GM06990 (cell line): ENCODE results near the gene EEF1A1.
"Not testable (repeated sequence)": the region's sequence is repeated elsewhere in the genome, so short reads cannot be mapped to it uniquely, and the experiment has no call there.

Source experiments
- DNase-seq: peaks from one replicate; pipeline ENCODE4 v3.0.0-alpha.2; 2011; ENCODE audit not compliant: insufficient read length; ENCODE audit errors: extremely low read depth
- H3K27me3 ChIP-seq: replicated peaks from 2 replicates; pipeline ENCODE4 v1.6.0; 2011; ENCODE audit warnings: low read length; ENCODE audit not compliant: control insufficient read depth, insufficient read depth
- H3K36me3 ChIP-seq: 2 replicates; pipeline ENCODE4 v1.5.1; 2011; ENCODE audit warnings: low read length; ENCODE audit not compliant: control insufficient read depth, insufficient read depth
- H3K4me3 ChIP-seq: replicated peaks from 2 replicates; pipeline ENCODE4 v1.5.1; 2011; ENCODE audit warnings: low read depth, mild to moderate bottlenecking, control low read depth, low read length
- TF ChIP-seq, protein P1 (sequence below): IDR thresholded peaks from 2 replicates; pipeline ENCODE4 v1.5.1; 2011; ENCODE audit warnings: low read length, control low read depth, mild to moderate bottlenecking, inconsistent platforms; ENCODE audit not compliant: insufficient read depth, poor library complexity, severe bottlenecking

The EEF1A1 gene

DNA sequence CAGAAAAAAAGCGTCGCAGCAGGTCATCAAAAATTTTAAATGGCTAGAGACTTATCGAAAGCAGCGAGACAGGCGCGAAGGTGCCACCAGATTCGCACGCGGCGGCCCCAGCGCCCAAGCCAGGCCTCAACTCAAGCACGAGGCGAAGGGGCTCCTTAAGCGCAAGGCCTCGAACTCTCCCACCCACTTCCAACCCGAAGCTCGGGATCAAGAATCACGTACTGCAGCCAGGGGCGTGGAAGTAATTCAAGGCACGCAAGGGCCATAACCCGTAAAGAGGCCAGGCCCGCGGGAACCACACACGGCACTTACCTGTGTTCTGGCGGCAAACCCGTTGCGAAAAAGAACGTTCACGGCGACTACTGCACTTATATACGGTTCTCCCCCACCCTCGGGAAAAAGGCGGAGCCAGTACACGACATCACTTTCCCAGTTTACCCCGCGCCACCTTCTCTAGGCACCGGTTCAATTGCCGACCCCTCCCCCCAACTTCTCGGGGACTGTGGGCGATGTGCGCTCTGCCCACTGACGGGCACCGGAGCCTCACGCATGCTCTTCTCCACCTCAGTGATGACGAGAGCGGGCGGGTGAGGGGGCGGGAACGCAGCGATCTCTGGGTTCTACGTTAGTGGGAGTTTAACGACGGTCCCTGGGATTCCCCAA is at the start of gene EEF1A1:
EEF1A1 (minus strand) TSS at position 345 of the 663 bp plus-strand sequence. CDS start 1,006 bp downstream, outside the sequence.
- DNase-seq = peak; percentile 98
- Histone ChIP-seq H3K4me3 (peak within 1 kb of the TSS; percentile 96), H3K36me3 (peaks cover 16% of the 10 kb centered on the region), H3K27me3 (no peaks in the 10 kb centered on the region)
- TF ChIP-seq, protein P1, sequence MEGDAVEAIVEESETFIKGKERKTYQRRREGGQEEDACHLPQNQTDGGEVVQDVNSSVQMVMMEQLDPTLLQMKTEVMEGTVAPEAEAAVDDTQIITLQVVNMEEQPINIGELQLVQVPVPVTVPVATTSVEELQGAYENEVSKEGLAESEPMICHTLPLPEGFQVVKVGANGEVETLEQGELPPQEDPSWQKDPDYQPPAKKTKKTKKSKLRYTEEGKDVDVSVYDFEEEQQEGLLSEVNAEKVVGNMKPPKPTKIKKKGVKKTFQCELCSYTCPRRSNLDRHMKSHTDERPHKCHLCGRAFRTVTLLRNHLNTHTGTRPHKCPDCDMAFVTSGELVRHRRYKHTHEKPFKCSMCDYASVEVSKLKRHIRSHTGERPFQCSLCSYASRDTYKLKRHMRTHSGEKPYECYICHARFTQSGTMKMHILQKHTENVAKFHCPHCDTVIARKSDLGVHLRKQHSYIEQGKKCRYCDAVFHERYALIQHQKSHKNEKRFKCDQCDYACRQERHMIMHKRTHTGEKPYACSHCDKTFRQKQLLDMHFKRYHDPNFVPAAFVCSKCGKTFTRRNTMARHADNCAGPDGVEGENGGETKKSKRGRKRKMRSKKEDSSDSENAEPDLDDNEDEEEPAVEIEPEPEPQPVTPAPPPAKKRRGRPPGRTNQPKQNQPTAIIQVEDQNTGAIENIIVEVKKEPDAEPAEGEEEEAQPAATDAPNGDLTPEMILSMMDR = no peak

DNA sequence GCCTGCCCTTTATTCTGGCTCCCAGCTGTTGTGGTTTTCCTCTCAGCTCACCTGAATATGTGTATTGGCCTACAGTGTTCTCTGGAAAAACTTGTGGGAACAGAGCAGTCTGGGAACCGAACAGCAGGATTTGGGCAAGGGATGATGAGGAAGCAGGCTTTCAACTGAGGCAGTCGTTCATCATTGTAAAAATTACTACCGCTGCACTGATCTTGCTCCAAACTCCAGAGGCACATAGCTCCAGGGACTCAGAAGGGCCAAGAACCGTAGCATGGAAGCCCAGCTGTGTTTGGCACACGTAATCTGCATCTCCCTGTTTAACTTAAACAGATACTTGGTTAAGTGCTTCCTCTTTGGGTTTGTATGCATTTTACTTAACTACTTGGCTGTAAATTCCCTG is 48.3 kb upstream of the EEF1A1 start:
- TF ChIP-seq, protein P1 = no peak
- H3K36me3 ChIP-seq = no peaks in the 10 kb centered on the region
- H3K27me3 ChIP-seq = no peaks in the 10 kb centered on the region
- H3K4me3 ChIP-seq = no peak overlapping the region
- no peak for DNase-seq

DNA sequence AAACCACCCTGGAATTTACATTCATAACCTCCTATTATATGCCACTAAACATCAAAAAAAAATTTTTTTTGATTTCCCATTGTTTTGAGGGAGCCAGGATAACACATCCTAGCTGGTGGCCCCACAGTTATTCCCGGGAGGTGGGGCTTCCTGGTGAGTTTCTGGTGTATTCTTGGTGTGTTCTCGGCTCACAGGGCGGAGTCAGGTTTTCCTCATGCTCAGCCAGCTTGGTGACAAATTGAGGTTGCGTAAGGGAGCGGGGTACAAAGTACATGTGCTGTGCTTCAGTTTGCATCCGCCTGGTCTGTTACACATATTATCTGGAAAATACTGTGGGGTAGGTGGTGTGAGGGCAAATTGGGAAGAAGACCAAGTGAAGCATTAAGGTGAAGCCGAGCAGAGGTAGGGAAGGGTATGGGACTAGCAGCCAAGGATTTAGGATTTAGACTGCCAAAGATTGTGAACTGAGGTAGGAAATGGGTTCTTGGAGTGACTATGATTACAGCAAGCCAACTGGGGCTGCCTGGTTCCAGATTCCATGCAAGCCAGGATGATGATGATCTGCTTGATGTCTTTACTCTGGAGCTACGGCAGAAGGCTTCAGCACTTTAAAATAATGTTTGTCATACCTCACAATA is 46.2 kb upstream of the EEF1A1 start:
- no peak for DNase-seq
- Histone ChIP-seq H3K36me3 (no peaks in the 10 kb centered on the region), H3K27me3 (no peaks in the 10 kb centered on the region), H3K4me3 (no peak overlapping the region)
- TF ChIP-seq, protein P1 = no peak

DNA sequence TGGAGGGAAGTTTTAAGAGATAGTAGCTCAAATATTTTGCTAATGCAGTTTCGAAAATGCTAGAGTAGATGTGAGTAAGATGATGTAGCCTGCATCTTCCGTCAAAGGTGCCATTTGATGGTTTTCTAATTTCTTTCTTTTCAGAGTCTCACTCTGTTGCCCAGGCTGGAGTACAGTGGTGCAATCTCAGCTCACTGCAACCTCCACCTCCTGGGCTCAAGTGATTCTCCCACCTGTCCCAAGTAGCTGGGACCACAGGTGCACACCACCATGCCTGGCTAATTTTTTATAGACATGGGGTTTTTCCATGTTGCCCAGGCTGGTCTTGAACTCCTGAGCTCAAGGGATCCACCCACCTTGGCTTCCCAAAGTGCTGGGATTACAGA is 45.6 kb upstream of the EEF1A1 start:
- not testable (repeated sequence) for H3K4me3 ChIP-seq, H3K36me3 ChIP-seq, H3K27me3 ChIP-seq, DNase-seq

DNA sequence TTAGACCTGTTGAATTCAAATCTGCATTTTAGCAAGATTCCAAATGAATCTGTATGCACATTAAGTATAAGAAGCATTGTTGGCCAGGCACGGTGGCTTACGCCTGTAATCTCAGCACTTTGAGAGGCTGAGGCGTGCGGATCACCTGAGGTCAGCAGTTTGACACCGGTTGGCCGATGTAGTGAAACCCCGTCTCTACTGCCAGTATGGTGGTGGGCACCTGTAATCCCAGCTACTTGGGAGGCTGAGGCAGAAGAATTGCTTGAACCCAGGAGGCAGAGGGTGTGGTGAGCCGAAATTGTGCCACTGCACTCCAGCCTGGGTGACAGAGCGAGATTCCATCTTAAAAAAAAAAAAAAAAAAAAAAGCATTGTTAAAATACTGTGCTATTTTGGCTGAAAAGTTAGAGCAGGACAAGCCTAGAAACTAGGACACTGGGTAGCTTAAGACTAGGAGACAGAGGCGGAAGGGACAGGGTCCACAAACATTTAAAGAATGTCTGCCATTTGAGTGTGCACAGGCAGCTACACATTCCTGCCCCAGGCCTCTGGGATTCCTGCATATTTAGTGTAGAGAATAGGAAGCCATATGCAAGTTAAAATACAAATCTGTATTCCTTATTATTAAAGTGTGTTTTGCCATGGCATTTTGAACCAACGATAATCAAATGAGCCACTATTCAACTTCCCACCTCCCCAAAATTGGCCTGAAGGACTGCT is 45.1 kb upstream of the EEF1A1 start:
- Histone ChIP-seq H3K27me3 (no peaks in the 10 kb centered on the region), H3K4me3 (no peak overlapping the region), H3K36me3 (no peaks in the 10 kb centered on the region)
- no peak for DNase-seq
- TF ChIP-seq, protein P1 = no peak
